HG02840 (cell line): ENCODE data around the gene CAPN13.

Experiments used
- ATAC-seq: cut with Tn5 transposase; IDR thresholded peaks from one replicate; pipeline ENCODE4 v1.9.1; 2021; ENCODE audit warnings: mild to moderate bottlenecking, moderate library complexity, moderate number of reproducible peaks; ENCODE audit not compliant: unreplicated experiment, low FRiP score

CAPN13 gene

DNA sequence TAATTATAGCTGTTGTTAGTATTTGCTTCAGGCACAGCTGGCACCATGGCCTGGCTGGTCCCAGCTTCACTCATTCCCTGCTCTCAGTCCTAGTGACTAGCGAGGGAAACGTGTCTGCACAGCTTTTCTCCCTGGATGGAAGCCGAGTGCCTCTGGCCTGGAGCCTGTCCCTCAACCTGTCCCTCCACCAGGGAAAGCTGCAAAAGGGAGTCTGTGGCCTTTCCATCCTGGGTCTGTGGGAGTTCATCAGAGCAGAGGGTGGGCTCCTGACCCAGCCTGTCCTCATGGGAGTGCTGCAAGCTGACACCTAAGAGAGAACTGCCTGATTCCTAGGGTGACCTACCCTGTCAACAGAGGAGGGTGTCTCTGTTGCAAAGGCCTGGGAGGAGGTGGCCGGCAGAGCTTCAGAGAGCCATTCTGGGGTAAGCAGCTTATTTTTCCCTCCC is 118.3 kb downstream of the CAPN13 start:
- ATAC-seq = no peak

DNA sequence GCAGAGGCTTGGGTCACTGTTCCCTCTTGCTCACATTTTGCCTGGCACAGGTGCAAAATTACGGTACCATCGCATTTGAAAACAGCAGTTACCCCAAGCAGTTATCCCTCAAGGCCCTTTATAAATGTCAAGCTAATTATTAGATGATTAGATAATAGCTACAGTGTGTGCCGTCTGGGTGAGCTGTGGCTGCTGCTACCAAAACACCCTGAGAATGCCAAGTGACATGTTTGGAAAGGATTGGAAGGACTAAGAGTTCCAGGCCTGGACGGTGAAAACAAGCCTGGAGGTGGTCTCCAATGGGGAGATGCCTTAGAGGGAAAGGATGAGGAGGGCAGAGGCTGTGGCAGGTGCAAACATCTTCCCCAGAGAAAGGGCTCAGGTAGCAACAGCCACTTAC is 120.6 kb downstream of the CAPN13 start:
- ATAC-seq = no peak

DNA sequence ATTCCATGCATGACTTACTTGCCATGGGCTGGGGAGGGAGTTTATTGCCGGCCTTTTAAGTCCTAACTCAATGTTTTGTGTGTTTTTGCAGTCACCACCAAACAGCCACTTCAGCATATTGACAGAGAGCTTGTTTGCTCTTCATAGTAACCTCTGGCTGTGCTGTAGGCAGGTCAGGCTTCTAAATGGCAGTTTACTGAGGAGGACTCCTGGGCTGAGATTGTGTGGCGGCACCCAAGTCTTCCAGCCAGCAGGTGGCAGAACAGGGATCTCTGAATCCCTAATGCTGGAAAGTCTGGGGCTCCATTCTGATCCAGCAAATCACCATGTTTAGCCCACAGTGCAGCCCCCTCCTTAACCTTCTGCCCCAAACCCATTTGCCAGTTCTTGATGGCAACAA is 121.2 kb downstream of the CAPN13 start:
- ATAC-seq = no peak

DNA sequence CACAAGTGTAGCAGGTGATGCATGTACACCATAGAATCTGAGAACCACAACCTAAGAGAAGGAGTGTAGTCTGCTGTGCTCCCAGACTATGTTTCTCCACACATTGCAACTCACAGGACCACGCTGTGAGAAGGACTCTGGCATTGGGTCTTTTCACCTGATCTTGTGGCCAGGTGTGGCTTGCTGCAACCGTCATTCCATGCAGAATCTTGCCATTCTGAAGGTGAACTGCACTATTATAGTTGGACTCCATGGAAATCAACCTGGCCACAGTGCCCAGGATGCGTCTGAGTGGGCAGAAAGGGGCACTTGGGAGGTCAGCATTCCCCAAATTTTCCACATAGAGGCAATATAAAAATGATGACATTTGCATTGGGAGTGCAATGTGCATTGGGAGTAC is 122.2 kb downstream of the CAPN13 start:
- no peak for ATAC-seq

DNA sequence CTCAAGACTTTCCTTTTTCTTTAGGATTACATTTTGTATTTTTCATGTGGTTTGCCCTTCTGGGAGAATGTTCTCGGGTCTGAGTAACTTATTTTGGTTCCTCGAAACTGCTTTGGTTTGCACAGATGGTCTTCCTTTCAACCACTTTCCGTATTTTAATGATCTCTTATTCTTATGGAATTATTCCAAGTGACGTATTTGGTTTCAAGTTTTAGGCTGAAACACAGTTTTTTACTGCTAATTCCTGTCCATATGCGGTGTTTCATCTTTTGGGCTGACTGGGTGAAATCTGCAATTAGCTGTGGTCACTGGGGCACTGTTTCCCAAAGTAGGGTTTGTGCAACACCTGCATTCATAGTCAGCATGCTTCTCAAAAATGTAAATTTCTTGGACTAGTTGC is 122.7 kb downstream of the CAPN13 start:
- ATAC-seq = no peak

DNA sequence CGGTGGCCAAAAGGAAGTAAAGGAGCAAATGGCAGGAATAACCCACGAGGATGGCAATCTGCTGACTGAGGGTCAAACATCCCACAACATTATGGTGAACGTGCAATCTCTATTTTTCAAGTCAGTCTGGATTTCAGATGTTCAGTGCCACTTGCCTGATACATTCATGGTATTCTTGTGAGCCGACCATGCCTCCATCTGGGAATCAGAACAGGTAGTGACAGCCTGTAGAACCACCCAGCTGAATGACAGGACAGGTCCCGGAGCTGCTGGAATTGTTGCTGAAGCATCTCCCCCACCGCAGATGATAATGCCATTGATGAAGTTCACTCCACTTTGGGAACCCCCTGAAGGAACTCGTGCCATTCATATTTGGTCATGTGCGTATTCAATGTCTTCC is 123.2 kb downstream of the CAPN13 start:
- ATAC-seq = no peak

DNA sequence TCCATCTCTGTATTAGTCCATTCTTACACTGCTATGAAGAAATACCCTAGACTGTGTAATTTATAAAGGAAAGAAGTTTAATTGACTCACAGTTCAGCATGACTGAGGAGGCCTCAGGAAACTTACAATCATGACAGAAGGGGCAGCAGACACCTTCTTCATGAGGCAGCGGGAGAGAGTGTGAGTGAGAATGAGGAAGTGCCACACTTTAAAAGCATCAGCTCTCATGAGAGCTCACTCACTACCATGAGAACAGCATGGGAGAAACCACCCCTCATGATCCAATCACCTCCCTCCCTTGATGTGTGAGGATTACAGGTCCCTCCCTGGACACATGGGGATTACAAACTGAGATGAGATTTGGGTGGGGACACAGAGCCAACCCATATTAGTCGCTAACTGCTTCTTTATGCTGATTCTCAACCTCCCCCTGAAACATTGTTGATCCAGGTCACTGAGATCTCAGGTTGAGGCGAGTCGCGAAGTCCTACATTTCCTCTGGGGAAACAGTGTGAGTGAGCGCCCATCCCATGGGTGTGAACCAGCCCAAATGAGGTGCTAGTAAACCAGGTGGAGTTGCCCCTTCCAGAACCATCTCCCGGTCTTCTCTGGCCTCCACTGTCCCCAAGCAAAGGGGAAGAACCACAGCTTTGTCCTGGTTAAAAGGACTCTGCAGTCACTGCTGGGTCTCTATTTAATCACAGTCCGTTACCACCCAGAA is 123.8 kb downstream of the CAPN13 start:
- no peak for ATAC-seq

DNA sequence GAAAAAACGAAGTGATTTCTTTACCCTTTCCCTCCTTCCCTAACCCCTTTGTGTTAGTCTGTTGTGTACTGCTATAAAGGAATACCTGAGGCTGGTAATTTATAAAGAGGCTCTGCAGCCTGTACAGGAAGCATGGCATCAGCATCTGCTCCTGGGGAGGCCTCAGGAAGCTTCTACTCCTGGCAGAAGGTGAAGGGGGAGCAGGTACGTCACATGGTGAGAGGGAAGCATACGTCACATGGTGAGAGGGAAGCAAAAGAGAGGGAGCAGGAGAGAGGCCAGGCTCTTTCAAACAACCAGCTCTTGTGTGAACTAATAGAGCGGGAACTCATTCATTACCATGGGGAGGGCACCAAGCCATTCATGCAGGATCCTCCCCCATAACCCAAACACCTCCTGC is 126.2 kb downstream of the CAPN13 start:
- no peak for ATAC-seq

DNA sequence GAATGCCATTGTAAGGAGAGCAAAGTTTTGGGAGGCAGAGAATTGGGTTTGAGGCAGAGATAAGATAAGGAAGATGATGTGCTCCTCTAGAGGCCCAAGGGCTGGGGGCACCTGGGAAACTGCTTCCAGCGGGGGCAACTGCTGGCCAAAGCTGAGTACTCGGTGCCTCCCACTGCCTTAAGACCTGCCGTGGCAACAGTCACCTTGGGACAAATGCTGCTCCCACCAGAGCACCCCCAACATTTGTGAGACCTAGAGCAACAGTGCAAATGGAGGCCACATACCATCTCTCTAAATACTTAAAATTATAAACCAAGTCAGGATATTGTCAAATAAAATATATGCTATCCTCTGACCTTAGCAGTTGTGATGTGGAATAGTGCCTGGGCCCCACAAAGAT is 127.1 kb downstream of the CAPN13 start:
- ATAC-seq = no peak

DNA sequence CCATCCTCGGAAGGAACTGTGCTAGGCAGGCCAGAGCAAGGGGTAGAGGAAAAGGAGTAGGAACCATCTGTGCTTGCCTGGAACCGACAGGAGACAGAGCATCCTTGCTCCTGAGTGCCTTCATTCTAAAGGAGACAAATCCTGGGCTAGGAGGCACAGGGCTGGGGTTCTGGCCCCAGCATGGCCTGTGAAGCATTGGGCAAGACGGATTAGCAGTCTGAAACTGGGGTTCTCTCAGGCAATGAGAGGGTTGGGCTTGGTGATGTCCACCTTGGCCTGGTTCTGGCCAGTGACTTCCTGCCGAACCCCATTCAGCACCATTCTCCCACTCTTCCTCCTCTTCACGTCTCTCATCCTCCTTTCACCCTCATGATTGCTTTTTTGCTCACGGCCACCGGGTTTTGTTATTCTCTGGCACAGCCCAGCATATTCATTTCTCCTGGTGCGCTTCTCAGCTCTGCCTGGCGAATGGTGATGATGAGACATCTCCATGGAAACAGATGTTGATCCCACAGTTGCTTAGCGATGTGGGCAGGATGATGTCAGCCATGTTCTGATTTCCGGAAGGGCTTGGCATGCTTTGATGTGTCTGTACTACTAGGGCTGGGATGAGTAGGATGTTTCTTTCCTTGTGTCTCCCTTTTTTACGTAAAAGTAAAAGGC is 127.7 kb downstream of the CAPN13 start:
- ATAC-seq = no peak

DNA sequence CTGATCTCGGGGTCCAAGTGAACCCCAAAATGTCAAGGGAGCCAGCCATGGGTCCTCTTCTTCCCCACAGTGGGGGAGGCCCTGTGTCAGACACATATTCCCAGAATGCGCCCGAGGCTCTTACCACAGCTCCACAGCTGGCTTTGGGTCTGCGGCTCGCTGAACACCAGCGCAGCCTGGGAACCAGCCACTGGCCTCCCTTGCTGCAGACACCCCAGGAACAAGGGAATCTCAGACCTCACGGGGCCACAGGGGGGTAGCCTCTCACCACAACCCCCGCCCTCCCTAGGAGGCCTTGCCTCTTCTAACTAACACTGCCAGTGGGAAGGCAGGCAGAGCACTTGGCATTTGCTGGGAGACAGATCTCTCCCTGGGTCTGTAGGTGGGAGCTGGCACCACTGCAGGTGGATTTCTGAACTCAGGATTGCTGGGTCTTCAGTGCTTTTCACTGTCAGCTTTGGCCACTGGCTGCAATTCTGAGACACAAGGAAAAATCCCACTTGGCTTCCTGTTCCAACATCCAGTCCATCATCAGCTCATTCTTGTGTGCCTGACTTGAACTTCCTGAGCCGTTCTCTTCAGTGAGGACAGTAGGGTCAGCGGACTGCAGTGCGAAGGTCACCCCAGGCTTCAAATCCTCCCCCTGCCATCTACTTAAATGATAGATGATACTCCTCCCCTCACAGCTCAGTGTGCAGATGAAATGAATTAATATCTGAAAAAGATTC is 128.7 kb downstream of the CAPN13 start:
- no peak for ATAC-seq

DNA sequence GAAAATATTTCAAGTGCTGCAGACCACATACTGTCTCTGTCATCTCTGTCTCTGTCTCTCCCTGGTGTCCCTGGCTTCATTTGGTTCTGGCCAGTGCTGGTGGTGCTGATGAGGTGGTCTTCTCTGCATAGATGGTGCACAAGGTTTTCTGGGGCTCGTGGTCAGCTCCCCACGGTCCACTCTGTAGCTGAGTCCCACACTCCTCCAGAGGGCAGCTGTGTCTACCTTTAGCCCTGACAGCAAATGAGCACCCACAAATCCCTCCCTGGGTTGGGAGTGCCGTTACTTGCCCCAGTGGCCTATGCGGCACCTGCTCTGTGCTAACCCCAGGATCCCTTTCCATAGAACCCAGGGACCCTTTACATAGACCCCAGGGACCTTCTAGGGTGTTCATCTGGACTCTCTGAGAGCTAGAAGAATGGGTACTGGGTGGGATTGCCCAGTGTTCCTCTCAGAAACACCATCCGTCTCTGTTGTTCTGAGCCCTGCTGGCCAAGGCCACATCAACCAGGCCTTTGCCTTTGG is 129.3 kb downstream of the CAPN13 start:
- ATAC-seq = no peak

DNA sequence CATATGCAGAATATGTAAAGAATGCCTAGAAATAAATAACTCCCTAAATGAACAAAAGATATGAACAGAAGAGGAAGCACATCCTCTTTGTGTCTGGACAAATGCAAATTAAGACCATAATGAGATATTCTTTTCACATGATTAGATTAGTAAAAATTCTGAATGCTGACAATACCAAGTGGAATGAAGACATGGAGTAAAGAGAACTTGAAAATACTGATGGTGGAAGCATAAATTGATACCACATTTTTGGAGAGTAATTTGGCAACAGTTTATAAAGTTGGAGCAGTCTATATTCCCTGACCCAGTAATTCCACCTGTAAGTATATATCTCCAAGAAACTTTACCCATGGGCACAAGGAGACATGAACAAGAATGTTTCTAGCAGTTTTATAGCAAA is 130.0 kb downstream of the CAPN13 start:
- no peak for ATAC-seq

DNA sequence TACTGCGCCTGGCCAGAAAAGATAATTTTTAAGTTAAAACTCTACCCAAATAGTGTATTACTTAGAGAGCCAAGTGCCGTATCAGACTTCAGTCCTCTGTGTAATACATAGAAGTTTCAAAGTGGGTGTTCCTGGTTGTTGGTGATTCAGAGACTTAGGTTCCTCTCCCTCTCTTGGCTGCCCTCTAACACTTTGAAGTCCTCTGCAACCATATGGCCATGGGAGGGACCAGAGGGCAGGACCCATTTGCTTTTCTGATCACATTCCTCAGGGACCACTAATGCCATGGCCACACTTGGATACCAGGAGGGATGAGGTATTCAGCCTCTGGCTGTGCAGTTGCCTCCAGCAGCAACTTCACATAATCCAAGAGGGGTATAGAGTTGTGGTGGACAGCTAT is 131.5 kb downstream of the CAPN13 start:
- no peak for ATAC-seq

DNA sequence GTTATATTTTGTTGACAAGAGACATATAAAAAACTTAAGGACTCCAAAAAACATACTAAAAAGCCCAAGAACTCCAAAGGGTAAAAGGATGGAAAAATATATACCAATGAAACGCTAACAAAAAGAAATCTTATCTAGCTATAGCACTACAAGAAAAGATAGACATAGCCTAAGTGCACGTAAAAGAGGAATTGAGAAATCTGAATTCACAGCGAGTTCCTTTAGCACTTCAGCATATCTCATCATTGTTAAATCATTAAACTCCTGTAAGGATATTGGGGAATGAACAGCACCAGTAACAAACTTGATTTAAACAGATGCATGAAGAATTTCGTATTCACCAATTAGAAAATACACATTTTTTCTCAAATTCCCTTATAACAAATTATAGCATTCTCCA is 134.1 kb downstream of the CAPN13 start:
- ATAC-seq = no peak
